Trophoblast cell (in vitro differentiated cells and primary cell): ENCODE results near the gene BAIAP2L1.

Source experiments
- DNase-seq, 2 donors: peaks; one replicate each; pipeline ENCODE4 v3.0.0-alpha.2; 2016
- H2AFZ ChIP-seq: 2 replicates; pipeline ENCODE4 v1.6.1; 2013; ENCODE audit warnings: low read length, moderate library complexity, mild to moderate bottlenecking; ENCODE audit not compliant: insufficient read depth, poor library complexity
- H2AK5ac ChIP-seq: 2 replicates; pipeline ENCODE4 v1.6.1; 2013; ENCODE audit warnings: mild to moderate bottlenecking, low read length
- H2BK120ac ChIP-seq: 2 replicates; pipeline ENCODE4 v1.6.1; 2013; ENCODE audit warnings: low read length, mild to moderate bottlenecking, moderate library complexity; ENCODE audit not compliant: insufficient read depth, poor library complexity
- H2BK12ac ChIP-seq: 2 replicates; pipeline ENCODE4 v1.6.1; 2013; ENCODE audit warnings: mild to moderate bottlenecking, low read length, moderate library complexity
- H2BK5ac ChIP-seq: 2 replicates; pipeline ENCODE4 v1.6.1; 2013; ENCODE audit warnings: low read length, low read depth, moderate library complexity, mild to moderate bottlenecking; ENCODE audit not compliant: poor library complexity
- H3K14ac ChIP-seq: 2 replicates; pipeline ENCODE4 v1.6.1; 2013; ENCODE audit warnings: mild to moderate bottlenecking, low read length
- H3K18ac ChIP-seq: 2 replicates; pipeline ENCODE4 v1.6.1; 2013; ENCODE audit warnings: mild to moderate bottlenecking, low read length
- H3K23ac ChIP-seq: 2 replicates; pipeline ENCODE4 v1.6.1; 2013; ENCODE audit warnings: low read length
- H3K27ac ChIP-seq: 2 replicates; pipeline ENCODE4 v1.5.1; 2013; ENCODE audit warnings: low read depth, mild to moderate bottlenecking, inconsistent platforms, low read length, moderate library complexity
- H3K27me3 ChIP-seq: 2 replicates; pipeline ENCODE4 v1.6.1; 2013; ENCODE audit warnings: inconsistent platforms, mild to moderate bottlenecking, low read length, moderate library complexity; ENCODE audit not compliant: insufficient read depth
- H3K36me3 ChIP-seq, 2 experiments: 1 replicate in 1 of 2; 2 replicates in 1 of 2; pipeline ENCODE4 v1.6.1; 2013; ENCODE audit warnings: low read length in 2 of 2, mild to moderate bottlenecking in 2 of 2, moderate library complexity in 1 of 2; ENCODE audit not compliant: insufficient read depth in 2 of 2, control insufficient read depth in 1 of 2
- H3K4ac ChIP-seq: 2 replicates; pipeline ENCODE4 v1.6.1; 2013; ENCODE audit warnings: low read depth, mild to moderate bottlenecking, low read length, moderate library complexity
- H3K4me1 ChIP-seq, 2 experiments: 1 replicate in 1 of 2; 2 replicates in 1 of 2; pipeline ENCODE4 v1.6.1; 2013; ENCODE audit warnings: low read length in 2 of 2, mild to moderate bottlenecking in 2 of 2, moderate library complexity in 1 of 2; ENCODE audit not compliant: insufficient read depth in 2 of 2, control insufficient read depth in 1 of 2
- H3K4me2 ChIP-seq: 2 replicates; pipeline ENCODE4 v1.6.1; 2013; ENCODE audit warnings: inconsistent platforms, mild to moderate bottlenecking, low read length, moderate library complexity
- H3K4me3 ChIP-seq: 2 replicates; pipeline ENCODE4 v1.5.1; 2013; ENCODE audit warnings: mild to moderate bottlenecking, low read depth, low read length, inconsistent platforms
- H3K79me1 ChIP-seq: one replicate; pipeline ENCODE4 v1.6.1; 2013; ENCODE audit warnings: low read length
- H3K79me2 ChIP-seq: 2 replicates; pipeline ENCODE4 v1.6.1; 2013; ENCODE audit warnings: low read length, mild to moderate bottlenecking; ENCODE audit not compliant: control insufficient read depth, insufficient read depth, poor library complexity
- H3K9ac ChIP-seq: 2 replicates; pipeline ENCODE4 v1.6.1; 2013; ENCODE audit warnings: mild to moderate bottlenecking, low read length
- H3K9me3 ChIP-seq: 2 replicates; pipeline ENCODE4 v1.6.1; 2013; ENCODE audit warnings: low read depth, mild to moderate bottlenecking, control low read depth, inconsistent platforms, low read length; ENCODE audit not compliant: insufficient read depth
- H4K12ac ChIP-seq: 2 replicates; pipeline ENCODE4 v1.6.1; 2013; ENCODE audit warnings: low read depth, mild to moderate bottlenecking, low read length, moderate library complexity
- H4K8ac ChIP-seq: 2 replicates; pipeline ENCODE4 v1.6.1; 2013; ENCODE audit warnings: low read depth, mild to moderate bottlenecking, low read length, moderate library complexity
- H4K91ac ChIP-seq: one replicate; pipeline ENCODE4 v1.6.1; 2013; ENCODE audit warnings: low read depth, mild to moderate bottlenecking, low read length, moderate library complexity
- WGBS: extraction: QIAGEN DNeasy Blood & Tissue Kit; methylation state at CpG from one replicate; pipeline ENCODE4 v1.1.7; 2013; ENCODE audit warnings: missing lambda C conversion rate; ENCODE audit not compliant: insufficient read length, insufficient coverage; ENCODE audit errors: extremely low coverage; 5-methylcytosine and 5-hydroxymethylcytosine counted together

The BAIAP2L1 gene

DNA sequence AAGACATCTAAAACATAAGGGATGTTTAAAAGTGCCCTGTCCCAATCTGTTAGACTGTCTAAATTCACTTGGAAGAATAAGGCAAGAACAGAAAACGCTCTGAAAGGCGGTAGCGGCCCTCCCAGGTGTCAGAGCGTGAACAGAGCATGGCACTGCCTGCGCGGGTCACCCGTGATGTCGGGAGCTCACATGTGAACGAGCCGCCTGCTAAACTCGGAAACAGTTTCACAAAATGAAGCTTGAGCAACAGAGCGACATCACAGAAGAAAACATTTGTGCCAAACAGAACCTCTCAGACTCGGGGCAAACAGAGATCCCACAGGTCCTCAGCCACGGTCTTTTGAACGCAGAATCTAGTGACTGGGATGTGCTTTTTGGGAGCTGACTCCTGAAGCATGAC lies 106.6 kb downstream of the BAIAP2L1 start:
- Histone ChIP-seq H3K4me2 (no peak overlapping the region), H3K27me3 (no peaks in the 10 kb centered on the region), H3K23ac (no peak overlapping the region), H3K27ac (no peak overlapping the region), H3K14ac (no peak overlapping the region), H3K79me1 (no peaks in the 10 kb centered on the region), H4K91ac (no peak overlapping the region), H3K9ac (no peak overlapping the region), H3K36me3 (peaks cover 62 to 66% of the 10 kb centered on the region in 2 experiments), H2AK5ac (no peak overlapping the region), H4K8ac (no peak overlapping the region), H3K9me3 (no peaks in the 10 kb centered on the region), H2BK5ac (no peak overlapping the region), H2BK120ac (no peak overlapping the region), H3K4ac (no peak overlapping the region), H4K12ac (no peak overlapping the region), H2AFZ (no peak overlapping the region), H3K79me2 (no peaks in the 10 kb centered on the region), H2BK12ac (no peak overlapping the region), H3K18ac (no peak overlapping the region), H3K4me3 (no peak overlapping the region), H3K4me1 (peaks cover 5 to 8% of the 10 kb centered on the region in 2 experiments)
- peak in 1 of 2 donors; percentile 30 for DNase-seq
- WGBS: no CpG with 5 or more reads among the region's 15 CpGs

- Histone ChIP-seq H3K4me1 (peaks cover 5 to 9% of the 10 kb centered on the region in 2 experiments), H4K8ac (no peak overlapping the region), H3K79me1 (no peaks in the 10 kb centered on the region), H2AK5ac (no peak overlapping the region), H2AFZ (no peak overlapping the region), H3K27me3 (no peaks in the 10 kb centered on the region), H3K4ac (no peak overlapping the region), H2BK12ac (no peak overlapping the region), H4K91ac (no peak overlapping the region), H2BK5ac (no peak overlapping the region), H2BK120ac (no peak overlapping the region), H3K18ac (no peak overlapping the region), H3K4me2 (no peak overlapping the region), H3K9me3 (no peaks in the 10 kb centered on the region), H3K4me3 (no peak overlapping the region), H3K9ac (no peak overlapping the region), H3K27ac (no peak overlapping the region), H3K14ac (no peak overlapping the region), H3K79me2 (no peaks in the 10 kb centered on the region), H3K23ac (no peak overlapping the region), H3K36me3 (peaks cover 66% of the 10 kb centered on the region in 2 experiments), H4K12ac (no peak overlapping the region)
- no peak for DNase-seq
- WGBS: no CpG with 5 or more reads among the region's 13 CpGs
Measured at GRCh38 chr7:98293746-98294145, 107.1 kb downstream of the BAIAP2L1 start.

- Histone ChIP-seq H3K23ac (no peak overlapping the region), H3K36me3 (peaks cover 68% of the 10 kb centered on the region in 2 experiments), H3K79me2 (no peaks in the 10 kb centered on the region), H3K9me3 (no peaks in the 10 kb centered on the region), H2AK5ac (no peak overlapping the region), H2AFZ (no peak overlapping the region), H3K14ac (no peak overlapping the region), H3K27me3 (no peaks in the 10 kb centered on the region), H4K91ac (no peak overlapping the region), H3K18ac (no peak overlapping the region), H3K4me2 (no peak overlapping the region), H3K79me1 (no peaks in the 10 kb centered on the region), H2BK120ac (no peak overlapping the region), H2BK5ac (no peak overlapping the region), H4K8ac (no peak overlapping the region), H3K9ac (no peak overlapping the region), H3K27ac (no peak overlapping the region), H3K4me1 (peaks cover 5 to 9% of the 10 kb centered on the region in 2 experiments), H4K12ac (no peak overlapping the region), H3K4me3 (no peak overlapping the region), H2BK12ac (no peak overlapping the region), H3K4ac (no peak overlapping the region)
- WGBS: no CpG with 5 or more reads among the region's 17 CpGs
- peak; percentile 46 to 57 for DNase-seq
Measured at GRCh38 chr7:98293265-98293664, 107.6 kb downstream of the BAIAP2L1 start.

DNA sequence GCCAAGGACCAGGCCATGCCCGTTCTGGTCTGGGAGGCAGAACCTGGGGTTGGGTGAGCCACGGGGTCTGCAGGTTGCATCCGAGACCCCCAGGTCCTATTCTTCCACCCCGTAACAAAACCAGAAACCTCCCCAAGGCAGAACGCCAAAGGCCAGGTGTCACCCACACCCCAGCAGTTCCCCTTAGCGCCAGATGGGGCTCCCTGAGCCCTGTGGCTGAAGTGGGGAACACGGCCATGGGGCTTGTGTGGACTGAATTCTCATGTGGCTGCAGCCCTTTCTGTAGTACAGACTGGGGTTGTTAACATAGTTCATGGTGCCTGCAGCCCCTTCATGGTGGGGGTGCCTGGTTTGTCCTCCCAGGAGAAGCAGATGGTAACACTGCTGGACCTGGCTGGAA lies 109.2 kb downstream of the BAIAP2L1 start:
- no peaks in the 10 kb centered on the region for H3K27me3 ChIP-seq
- no peak overlapping the region for H2BK12ac ChIP-seq
- H3K23ac ChIP-seq: no peak overlapping the region
- H3K79me2 ChIP-seq: peaks cover 11% of the 10 kb centered on the region
- H4K12ac ChIP-seq: no peak overlapping the region
- H2BK5ac ChIP-seq: no peak overlapping the region
- no CpG with 5 or more reads among the region's 7 CpGs for WGBS
- peaks cover 66 to 74% of the 10 kb centered on the region in 2 experiments for H3K36me3 ChIP-seq
- H2AK5ac ChIP-seq: no peak overlapping the region
- peaks cover 9% of the 10 kb centered on the region for H3K79me1 ChIP-seq
- H3K9me3 ChIP-seq: no peaks in the 10 kb centered on the region
- no peak overlapping the region for H3K4me2 ChIP-seq
- no peak overlapping the region for H4K8ac ChIP-seq
- no peak overlapping the region for H3K4ac ChIP-seq
- no peak overlapping the region for H2BK120ac ChIP-seq
- H3K27ac ChIP-seq: no peak overlapping the region
- no peak overlapping the region for H4K91ac ChIP-seq
- no peak overlapping the region for H3K14ac ChIP-seq
- H3K18ac ChIP-seq: no peak overlapping the region
- no peak overlapping the region for H3K9ac ChIP-seq
- no peak for DNase-seq
- no peak overlapping the region for H3K4me3 ChIP-seq
- H2AFZ ChIP-seq: no peak overlapping the region
- H3K4me1 ChIP-seq: peaks cover 14 to 23% of the 10 kb centered on the region in 2 experiments
